GM04504 (cell line): Measurements from ENCODE around the gene LIPG.
A peak's percentile ranks its signal among the peaks of the same experiment; 100 is the strongest.

ENCODE experiments used
- DNase-seq: peaks from one replicate; pipeline ENCODE4 v3.0.0-alpha.2; 2012; ENCODE audit warnings: low read depth

The LIPG gene

GRCh38 chr18:49546719-49547273 lies 15.1 kb upstream of the LIPG start:
- no peak for DNase-seq

- no peak for DNase-seq
Observed at GRCh38 chr18:49547701-49548100, 14.2 kb upstream of the LIPG start.

- DNase-seq = no peak
Observed at GRCh38 chr18:49548229-49548636, 13.6 kb upstream of the LIPG start.

- no peak for DNase-seq
Observed at GRCh38 chr18:49550621-49551339, 11.1 kb upstream of the LIPG start.

GRCh38 chr18:49553003-49553402 lies 8.9 kb upstream of the LIPG start:
- DNase-seq = no peak

GRCh38 chr18:49555641-49556040 lies 6.2 kb upstream of the LIPG start:
- no peak for DNase-seq

GRCh38 chr18:49558356-49558755 lies 3.5 kb upstream of the LIPG start:
- DNase-seq = no peak

GRCh38 chr18:49559326-49559931 lies 2.4 kb upstream of the LIPG start:
- peak; percentile 6 for DNase-seq

- no peak for DNase-seq
Observed at GRCh38 chr18:49560277-49560623, 1.6 kb upstream of the LIPG start.

GRCh38 chr18:49560624-49561288 lies 1.1 kb upstream of the LIPG start:
- no peak for DNase-seq

- no peak for DNase-seq
Observed at GRCh38 chr18:49562481-49563129, 748 bp downstream of the LIPG start.

GRCh38 chr18:49563130-49563540 lies 1.3 kb downstream of the LIPG start:
- DNase-seq = no peak

GRCh38 chr18:49563701-49564517 lies 2.1 kb downstream of the LIPG start:
- no peak for DNase-seq

- DNase-seq = no peak
Observed at GRCh38 chr18:49564518-49564834, 2.6 kb downstream of the LIPG start.

GRCh38 chr18:49565101-49565500 lies 3.2 kb downstream of the LIPG start:
- no peak for DNase-seq

- DNase-seq = no peak
Observed at GRCh38 chr18:49565612-49566011, 3.8 kb downstream of the LIPG start.

GRCh38 chr18:49566217-49566770 lies 4.4 kb downstream of the LIPG start:
- DNase-seq = no peak

GRCh38 chr18:49566985-49567384 lies 5.1 kb downstream of the LIPG start:
- DNase-seq = no peak

- no peak for DNase-seq
Observed at GRCh38 chr18:49569724-49570123, 7.9 kb downstream of the LIPG start.

- no peak for DNase-seq
Observed at GRCh38 chr18:49570836-49571235, 9.0 kb downstream of the LIPG start.

GRCh38 chr18:49572611-49573345 lies 10.9 kb downstream of the LIPG start:
- no peak for DNase-seq
